GM11168 (cell line): ENCODE data around the gene FBXL17.

ENCODE experiments used
- in situ Hi-C: fragments of 300-500 bp; cut with MboI; formaldehyde crosslinking; loops from one replicate; pipeline ENCODE4 v1.12.0; 2022; ENCODE audit warnings: low sequenced_read_pairs; ENCODE audit not compliant: unreplicated experiment

FBXL17 gene

DNA sequence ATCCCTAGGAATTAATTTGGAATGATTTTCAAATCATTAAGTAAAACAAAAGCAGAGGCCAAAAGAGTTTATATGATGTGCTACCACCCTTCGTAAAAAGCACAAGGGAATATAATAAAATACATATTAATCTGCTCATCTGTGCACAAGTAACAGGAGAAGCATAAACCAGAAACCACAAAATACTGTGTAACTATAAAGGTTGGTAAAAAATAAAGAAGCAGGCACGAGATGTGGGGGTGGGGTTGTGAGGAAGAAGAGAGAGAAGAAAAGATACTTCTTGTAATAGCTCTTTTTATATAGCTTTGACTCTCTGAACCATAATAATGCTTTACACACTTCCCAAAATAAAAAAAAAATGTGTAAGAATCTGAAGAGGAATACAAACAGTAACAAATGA, 496.3 kb downstream of the FBXL17 start:
- in situ Hi-C loops: no loop called here

DNA sequence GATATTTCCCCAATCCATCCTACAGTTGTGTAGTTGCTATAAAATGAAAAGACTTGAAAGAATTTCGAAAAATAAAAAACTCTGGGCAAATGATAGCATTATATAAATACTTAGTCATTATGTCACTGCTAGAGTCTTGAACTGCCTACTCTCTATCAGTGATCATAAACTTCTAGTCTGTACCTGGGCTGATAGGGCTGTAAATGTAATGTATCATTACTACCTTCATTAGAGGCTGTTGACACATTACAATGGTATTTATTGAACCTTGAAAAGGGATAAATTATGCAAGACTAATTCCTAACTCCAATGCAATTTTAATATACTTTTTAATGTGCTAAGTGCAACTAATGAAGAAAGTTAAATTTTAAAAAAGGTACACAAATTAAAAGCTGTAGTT, 497.0 kb downstream of the FBXL17 start:
- in situ Hi-C loops: no loop called here

DNA sequence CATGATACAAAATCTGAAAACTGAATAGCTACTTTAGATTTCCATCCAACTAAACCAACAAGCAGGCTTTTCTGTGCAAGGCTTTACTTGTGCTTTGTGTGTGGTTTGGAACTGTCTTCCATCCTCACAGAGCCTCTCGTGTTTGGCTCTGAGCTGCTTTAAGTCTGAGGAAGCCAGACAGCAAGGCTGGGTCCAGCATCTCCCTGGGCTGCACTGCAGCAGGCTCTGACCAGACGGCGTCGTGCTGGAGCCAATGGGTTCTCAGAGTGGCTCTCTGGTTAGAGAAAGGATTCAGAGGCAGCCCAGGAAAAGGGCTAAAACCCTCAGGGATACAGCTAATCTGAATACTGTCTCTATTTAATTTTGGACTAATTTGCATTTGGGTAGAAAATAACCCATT, 503.2 kb downstream of the FBXL17 start:
- in situ Hi-C loops: no loop called here

DNA sequence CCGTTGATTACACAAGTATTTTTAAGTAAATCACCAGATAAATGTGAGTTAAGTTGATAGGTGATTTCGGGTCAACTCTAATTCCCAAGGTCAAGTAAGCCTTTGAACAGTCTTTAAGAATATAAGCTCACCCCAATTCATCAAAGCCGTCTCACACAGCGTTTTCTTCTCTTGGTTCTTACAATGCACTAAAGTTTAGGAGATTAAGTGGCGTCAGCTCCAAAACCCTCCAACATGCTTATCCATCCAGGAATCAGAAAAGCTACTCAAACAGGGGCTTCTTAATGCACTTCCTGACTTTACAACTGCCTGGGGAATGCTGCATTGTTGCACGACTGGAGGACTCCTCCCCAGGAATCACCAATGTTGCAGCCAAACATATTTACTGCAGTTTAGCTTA, 505.0 kb downstream of the FBXL17 start:
- in situ Hi-C loops: no loop called here

DNA sequence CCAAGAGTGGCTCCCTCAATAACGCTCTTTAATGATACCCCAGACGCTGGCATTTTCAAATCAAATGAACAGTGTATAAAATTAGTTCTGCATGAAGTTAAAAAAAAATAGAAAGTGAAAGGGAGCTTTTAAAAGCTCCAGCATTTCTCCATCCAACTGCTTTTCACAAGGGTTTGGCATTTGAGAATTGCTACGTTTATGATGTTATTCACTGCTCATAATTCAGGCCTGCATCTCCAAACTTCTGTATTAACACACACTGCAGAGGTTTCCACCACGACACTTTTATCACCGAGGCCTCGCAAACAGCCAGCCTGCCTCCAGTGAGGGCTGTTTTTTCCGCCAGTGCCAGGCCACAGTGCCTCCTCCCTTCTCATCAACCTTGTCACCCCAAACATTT, 505.6 kb downstream of the FBXL17 start:
- in situ Hi-C loops: no loop called here

DNA sequence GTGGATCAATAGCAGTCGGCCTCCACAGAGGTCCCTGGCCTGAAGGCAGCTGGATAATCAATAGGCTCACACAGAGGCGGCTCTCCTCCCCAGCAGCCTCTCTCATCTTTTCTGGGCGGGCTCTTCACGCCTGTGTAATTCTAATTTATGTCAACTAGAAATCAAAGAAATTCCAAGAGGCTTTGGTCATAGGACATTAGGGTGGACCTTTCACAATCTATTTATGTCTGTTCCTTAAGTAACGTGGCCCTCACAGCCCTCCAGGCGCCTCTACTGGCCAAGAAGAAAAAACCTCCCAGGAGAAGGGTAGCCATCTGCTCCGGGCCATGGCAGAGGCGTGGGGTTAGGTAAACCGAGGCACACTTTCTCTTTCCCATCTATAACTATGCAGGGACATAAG, 506.1 kb downstream of the FBXL17 start:
- in situ Hi-C loops: no loop called here

DNA sequence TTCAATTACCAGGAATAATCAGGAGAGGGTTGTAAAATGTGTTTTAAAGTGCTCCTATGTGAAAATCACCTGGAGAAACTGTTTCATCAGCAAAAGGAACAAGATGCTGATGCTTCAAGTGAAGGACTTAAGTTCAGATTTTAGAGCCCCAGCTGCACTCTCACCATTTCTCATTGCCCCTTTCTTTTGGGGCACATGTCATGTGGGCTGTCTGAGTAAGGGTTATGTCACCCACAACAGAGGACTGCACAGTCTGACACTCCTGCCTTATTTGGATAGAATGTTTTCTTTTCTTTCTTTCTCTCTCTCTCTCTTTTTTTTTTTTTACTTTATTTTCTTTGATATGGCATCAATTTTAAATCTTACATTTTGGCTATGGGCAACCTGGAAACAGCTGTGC, 507.1 kb downstream of the FBXL17 start:
- in situ Hi-C loops: no loop called here

DNA sequence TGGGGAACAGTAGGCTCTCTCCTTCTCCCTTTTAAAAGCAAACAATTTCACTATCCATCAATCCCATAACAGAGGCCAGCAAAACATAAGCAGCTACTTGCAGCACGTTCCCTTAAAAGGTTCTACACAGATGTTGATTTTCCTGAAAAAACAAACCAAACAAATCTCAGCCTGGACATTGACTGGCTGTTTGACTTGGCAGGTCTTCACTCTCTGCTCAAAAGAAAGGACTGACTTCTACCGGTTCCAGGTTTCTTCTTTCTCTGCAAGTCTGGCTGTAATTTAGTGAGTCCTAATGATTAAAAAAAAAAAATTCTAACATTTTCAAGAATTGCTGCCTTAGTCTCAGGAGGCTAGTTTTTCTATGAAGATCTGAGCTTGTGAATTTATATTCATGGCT, 508.0 kb downstream of the FBXL17 start:
- in situ Hi-C loops: no loop called here

DNA sequence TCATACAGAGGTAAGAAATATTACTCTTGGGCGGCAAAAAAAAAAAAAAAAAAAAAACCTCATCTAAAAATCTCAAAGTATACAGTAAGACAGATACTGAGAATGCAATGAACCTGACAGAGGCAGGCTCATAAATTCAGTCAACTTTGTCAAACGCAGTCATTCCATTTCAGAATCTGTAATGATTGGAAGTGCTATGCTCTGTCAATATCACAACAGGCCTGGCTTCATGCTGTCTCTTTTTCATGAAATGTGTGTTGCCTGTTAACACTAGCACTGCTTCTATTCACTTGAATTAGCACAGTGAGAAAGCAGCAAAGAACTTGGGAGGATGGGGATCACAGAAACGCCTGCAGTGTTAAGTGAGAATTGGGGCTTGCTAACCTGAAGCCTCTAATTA, 510.9 kb downstream of the FBXL17 start:
- in situ Hi-C loops: no loop called here

DNA sequence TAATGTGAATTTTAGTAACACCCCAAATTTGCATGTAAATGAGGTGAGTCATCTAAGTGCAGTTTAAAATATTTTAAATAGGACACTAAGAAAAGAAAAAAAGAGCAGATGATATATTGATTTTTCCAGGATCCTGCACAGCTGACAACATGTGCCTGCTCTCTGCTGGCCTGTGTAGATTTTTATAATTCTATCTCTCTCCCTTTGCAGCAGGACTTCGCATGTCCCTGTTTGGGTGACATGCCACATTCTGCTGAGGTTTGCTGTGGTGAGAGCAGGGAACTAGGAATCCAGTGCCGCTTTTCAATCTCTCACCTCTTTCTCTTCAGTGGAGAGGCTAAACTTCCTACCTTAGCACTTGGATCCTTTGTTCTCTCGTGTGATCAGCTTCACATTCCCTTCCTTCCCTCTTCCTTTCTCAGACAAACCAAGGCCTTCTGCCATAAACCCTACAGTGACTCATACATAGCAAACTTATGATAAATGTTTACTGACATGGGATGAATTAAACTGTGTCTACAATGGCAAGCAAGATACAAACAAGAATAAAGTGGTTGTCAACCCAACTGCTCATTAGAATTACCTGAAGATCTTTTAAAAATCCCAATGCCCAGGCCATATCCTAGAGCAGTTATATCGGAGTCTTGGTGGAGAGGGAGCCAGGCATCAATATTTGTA, 512.3 kb downstream of the FBXL17 start:
- in situ Hi-C loops: no loop called here

DNA sequence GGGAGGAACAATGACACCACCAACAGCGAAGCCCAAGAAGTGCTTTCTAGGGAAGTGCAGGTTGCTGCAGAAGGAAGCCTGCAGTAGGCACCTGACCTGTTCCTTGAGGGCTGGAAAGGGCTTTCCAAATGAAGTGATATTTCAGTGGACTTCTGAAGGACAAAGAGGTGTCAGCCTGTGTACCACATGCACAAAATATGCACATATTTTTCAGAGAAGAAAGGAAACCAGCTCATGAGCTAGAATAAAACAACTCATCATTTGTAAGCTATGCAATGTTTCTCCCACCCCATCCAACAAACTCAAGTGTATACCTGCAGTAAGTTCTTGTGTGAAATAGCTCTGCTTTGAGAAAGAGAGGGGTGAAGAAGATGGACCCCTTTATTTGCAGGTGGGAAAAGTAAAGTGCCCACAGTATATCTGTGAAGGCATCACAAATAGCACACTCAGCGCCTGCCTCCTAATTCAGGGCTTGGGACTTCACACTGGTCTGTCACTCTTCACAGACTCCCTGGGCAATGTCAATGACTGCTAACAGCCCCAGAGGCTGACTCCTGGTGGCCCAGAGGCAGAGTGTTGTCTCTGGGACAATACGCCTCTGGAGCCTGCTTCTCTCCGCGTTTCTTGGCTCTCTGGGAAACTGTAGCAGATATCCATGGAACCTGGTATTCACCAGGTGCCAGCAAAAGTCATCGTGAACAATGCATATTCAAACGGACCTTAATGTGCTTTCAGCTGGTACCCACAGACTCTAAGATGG, 513.1 kb downstream of the FBXL17 start:
- in situ Hi-C loops: no loop called here

DNA sequence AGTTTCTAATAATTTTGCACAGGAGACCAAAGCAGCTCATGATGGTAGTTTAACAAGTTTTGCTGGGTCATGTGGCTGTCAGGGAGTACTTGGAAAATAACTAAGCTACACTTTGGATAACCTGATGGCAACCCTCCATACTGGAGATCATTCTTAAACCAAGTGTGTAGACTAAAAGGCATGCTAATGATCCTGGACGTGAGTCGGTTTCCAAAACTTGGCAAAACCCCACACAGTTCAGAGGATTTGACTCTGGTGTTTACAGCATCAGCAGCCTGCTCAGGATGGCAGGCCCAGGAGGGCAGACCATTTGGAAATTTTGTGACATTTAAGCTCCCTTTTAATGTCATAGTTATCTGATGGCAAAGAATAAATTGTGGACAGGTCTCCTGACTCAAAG, 514.6 kb downstream of the FBXL17 start:
- in situ Hi-C loops: no loop called here

DNA sequence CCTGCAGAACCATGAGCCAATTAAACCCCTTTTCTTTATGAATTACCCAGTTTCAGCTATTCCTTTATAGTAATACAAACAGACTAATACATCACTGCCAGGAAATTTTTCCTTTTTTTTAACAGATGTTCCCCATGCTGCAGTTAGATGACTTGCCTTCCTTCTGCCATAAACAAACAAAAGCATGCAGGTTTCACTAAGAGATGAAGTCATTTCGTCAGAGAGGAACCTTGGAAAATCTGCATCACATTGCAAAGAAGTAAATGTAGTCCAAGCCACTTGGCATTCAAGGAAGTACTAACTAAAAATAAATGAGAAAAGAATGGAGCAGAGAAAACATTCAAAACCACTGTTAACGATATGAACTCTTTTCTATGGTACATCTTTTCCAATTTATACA, 517.1 kb downstream of the FBXL17 start:
- in situ Hi-C loops: no loop called here

DNA sequence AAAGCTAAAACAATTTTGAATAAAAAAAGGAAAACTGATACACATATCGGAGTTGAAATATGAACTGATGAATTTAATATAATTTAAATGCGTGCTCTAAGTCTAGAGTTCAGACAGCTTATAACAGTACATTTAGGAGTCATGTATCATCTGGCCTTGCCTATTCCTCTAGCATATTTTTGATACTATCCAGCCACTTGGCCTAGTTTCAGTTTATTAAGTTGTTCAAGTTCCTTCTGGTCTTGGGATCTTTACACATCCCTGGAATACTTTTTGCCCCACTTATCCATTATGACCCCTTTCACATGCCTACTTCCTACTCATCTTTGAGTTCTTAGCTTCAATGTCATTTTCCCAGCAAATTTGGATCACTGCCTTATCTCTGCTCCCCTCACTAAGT, 518.8 kb downstream of the FBXL17 start:
- in situ Hi-C loops: no loop called here

DNA sequence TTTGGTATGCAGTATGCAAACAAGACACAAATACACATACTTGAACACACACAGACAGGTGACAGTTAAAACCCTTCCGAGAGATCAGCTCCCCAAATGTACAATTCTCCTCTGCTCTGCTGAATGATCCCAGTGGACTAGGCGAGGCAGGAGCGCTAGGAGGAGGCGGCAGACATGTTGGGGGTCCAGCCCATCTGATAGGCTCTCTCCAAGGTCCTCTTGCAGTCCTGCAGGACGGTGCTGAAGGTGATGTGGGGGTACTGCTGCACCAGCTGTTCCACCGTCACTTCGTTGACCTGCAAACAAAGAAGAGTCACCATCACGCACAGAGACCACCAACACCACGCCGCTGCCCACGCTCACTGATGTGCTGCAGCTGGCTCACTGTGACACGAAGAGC, 520.3 kb downstream of the FBXL17 start:
- in situ Hi-C loops: no loop called here

DNA sequence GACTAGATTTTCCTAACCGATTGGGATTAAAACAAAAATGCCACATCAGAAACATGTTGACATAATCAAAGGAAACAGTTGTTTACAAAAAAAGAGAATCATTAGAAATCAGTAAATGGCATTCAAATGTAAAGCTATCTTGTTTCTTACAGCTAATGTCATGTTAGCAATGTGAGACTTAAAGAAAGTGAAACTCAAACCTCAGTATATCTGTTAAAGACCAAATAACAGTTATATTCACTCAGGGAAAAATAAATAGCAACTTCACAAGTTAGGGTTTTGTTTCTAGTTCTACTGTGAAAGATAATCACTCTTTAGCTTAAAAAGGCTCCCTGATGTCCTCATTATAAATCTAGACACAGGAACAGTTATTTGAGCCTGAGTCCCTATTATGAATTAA, 521.9 kb downstream of the FBXL17 start:
- in situ Hi-C loops: no loop called here

DNA sequence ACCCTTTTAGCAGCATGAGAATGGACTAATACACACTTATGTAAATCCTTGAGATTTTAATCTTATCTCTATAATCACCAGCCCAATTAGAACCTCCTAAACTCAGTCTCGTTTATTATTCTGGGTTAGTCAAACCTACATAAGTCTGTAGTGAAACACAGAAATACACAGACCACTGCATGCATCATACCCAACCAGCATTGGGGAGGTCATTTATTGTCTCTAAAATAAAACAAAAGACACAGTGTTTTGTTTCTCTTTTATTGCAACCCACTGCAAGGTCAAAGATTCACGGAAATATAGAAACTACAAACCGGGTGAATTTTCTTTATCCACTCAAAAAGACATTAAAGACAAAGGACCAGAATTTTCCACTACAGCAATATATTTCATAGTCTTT, 523.1 kb downstream of the FBXL17 start:
- in situ Hi-C loops: no loop called here

DNA sequence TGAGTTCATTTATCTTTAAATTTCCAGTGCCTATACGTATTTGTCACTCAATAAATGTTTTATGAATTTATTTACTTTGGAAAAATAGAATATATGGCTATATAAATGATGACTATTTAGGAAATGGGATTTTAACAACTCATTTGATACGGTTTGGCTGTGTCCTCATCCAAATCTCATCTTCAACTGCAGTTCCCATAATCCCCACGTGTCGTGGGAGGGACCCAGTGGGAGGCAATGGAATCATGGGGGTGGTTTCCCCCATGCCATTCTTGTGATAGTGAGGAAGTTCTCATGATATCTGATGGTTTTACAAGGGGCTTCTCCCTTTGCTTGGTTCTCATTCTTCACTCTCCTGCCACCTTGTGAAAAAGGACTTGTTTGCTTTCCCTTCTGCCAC, 523.6 kb downstream of the FBXL17 start:
- in situ Hi-C loops: no loop called here

DNA sequence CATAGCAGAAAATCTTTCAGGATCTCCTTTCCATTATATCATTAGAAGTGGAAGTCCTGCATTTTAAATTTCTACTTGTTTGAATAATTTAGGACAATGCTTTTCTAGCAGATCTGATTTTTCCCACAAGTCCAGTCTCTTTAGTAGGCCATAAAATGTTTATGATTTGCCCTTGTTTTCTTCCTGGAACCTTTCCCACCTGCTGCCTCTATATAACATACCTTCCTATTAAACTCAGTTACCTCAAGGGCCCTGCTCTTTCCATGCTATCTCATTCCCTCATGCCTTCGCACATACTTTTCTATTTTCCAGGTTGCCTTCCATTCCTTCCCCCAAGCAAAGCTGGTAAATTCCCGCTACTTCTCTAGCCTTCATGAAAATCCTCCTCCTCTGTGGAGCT, 524.1 kb downstream of the FBXL17 start:
- in situ Hi-C loops: no loop called here

DNA sequence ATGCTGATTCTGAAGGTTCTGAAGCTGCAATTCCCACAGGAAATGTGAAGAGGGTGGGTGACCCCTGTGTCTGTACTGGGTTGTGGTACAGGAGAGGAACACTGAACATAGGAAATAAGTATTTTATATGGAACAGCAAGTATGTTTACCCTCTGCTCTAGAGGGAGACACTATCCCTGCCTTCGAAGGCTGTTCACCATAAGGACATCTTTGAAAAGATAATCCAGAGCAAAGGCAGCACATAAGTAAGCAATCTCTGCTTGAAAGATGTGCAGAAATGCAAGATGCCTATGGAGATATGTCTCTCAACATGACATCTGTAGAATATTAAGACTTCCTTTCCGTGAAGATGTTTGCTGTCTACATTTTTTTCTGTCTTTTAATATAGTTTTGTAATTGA, 526.7 kb downstream of the FBXL17 start:
- in situ Hi-C loops: no loop called here

DNA sequence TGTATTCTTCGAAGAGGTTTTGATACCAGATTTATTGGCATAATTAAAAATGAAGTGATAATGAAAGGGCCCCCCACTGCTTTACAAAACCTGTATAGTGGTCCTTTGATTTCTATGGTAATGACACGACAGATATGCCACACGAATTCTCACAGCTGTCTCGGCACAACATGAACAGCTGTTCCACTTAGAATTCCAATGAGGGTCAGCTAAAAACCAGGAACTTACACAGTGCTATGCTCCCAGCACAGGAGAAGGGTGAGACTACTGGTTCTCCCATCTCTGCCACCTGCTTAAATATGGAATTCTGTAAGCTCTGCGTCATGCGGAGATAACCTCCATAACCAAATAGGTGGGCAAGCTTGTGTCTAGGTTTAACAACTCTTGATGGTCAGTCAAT, 528.2 kb downstream of the FBXL17 start:
- in situ Hi-C loops: no loop called here

DNA sequence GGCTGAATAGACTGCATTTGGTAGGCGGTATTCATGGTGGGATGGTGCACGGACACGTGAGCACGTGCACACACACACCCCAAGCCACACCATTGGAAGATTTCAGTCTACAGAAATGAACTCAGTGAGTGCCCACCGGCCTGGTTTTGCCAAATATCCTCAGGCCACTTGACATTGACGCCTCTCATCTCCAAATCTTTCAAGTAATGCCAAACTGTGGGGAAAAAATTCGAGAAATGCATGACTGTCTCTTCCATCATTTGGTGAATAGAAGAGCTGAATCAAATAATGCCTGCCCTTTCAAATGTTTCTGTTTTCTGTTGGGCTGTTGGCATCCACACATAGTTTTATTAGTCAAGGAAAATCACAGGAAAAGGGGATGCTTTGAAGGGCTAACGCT, 528.9 kb downstream of the FBXL17 start:
- in situ Hi-C loops: no loop called here
